C4-2B (cell line): ENCODE measurements around the gene SLC6A6.

Experiments used
- ZFX ChIP-seq: fragments of 450-650 bp; IDR thresholded peaks from 2 replicates; pipeline ENCODE4 v1.6.1; 2017
- TF ChIP-seq, protein P1 (sequence below): fragments of 450-650 bp; conservative IDR thresholded peaks from 2 replicates; pipeline ENCODE4 v1.5.1; 2017; ENCODE audit warnings: mild to moderate bottlenecking

- TF ChIP-seq, protein P1, sequence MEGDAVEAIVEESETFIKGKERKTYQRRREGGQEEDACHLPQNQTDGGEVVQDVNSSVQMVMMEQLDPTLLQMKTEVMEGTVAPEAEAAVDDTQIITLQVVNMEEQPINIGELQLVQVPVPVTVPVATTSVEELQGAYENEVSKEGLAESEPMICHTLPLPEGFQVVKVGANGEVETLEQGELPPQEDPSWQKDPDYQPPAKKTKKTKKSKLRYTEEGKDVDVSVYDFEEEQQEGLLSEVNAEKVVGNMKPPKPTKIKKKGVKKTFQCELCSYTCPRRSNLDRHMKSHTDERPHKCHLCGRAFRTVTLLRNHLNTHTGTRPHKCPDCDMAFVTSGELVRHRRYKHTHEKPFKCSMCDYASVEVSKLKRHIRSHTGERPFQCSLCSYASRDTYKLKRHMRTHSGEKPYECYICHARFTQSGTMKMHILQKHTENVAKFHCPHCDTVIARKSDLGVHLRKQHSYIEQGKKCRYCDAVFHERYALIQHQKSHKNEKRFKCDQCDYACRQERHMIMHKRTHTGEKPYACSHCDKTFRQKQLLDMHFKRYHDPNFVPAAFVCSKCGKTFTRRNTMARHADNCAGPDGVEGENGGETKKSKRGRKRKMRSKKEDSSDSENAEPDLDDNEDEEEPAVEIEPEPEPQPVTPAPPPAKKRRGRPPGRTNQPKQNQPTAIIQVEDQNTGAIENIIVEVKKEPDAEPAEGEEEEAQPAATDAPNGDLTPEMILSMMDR: no peak
- no peak for TF ChIP-seq ZFX
These were observed 39.5 kb upstream of the SLC6A6 start for GRCh38 chr3:14362890-14363289.
